Measurements from ENCODE around the gene VGF. TPM values are rescaled to one million over a fixed set of nuclear protein-coding genes. Genes with fewer than 3 reads are reported as not detected.

VGF gene
- total RNA-seq, 4 donors from 2014 or later, result not detected

DNA sequence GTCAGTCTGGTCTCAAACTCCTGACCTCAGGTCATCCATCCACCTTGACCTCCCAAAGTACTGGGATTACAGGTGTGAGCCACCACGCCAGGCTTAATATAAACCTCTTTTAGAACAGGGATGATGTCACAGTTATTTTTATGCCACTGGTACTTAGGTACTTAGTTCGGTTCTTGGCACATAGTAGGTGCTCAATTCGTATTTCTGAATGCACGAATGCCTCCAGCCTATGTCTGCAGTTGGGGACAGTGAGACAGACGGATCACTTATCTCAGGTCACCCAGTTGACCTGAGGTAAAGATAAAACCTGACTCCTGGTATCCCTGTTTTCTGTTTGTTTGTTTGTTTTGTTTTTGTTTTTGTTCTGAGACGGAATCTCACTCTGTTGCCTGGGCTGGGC lies 20.8 kb upstream of the VGF start:
- Histone ChIP-seq H3K4me3 (no peak overlapping the region), H3K27ac (no peak overlapping the region), H3K4me1 (no peaks in the 10 kb centered on the region), H3K9me3 (no peaks in the 10 kb centered on the region), H3K36me3 (no peaks in the 10 kb centered on the region), H3K27me3 (peaks cover 5 to 19% (median 10%) of the 10 kb centered on the region in 3 donors)
- DNase-seq (no peak), ATAC-seq (no peak)
- TF ChIP-seq, protein P1, sequence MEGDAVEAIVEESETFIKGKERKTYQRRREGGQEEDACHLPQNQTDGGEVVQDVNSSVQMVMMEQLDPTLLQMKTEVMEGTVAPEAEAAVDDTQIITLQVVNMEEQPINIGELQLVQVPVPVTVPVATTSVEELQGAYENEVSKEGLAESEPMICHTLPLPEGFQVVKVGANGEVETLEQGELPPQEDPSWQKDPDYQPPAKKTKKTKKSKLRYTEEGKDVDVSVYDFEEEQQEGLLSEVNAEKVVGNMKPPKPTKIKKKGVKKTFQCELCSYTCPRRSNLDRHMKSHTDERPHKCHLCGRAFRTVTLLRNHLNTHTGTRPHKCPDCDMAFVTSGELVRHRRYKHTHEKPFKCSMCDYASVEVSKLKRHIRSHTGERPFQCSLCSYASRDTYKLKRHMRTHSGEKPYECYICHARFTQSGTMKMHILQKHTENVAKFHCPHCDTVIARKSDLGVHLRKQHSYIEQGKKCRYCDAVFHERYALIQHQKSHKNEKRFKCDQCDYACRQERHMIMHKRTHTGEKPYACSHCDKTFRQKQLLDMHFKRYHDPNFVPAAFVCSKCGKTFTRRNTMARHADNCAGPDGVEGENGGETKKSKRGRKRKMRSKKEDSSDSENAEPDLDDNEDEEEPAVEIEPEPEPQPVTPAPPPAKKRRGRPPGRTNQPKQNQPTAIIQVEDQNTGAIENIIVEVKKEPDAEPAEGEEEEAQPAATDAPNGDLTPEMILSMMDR (IDR thresholded peaks at IDR 0.05 in 4 of 5, conservative IDR thresholded peaks at IDR 0.05 in 1 of 5), result no peak
- no peak for TF ChIP-seq POLR2A (IDR thresholded peaks at IDR 0.05)
- in situ Hi-C loops (cut with MboI; ENCODE audit: low sequenced_read_pairs in 4 of 4) (no loop called here), intact Hi-C loops (cut with DNase I; ENCODE audit: low total_unique reads) (no loop called here)

DNA sequence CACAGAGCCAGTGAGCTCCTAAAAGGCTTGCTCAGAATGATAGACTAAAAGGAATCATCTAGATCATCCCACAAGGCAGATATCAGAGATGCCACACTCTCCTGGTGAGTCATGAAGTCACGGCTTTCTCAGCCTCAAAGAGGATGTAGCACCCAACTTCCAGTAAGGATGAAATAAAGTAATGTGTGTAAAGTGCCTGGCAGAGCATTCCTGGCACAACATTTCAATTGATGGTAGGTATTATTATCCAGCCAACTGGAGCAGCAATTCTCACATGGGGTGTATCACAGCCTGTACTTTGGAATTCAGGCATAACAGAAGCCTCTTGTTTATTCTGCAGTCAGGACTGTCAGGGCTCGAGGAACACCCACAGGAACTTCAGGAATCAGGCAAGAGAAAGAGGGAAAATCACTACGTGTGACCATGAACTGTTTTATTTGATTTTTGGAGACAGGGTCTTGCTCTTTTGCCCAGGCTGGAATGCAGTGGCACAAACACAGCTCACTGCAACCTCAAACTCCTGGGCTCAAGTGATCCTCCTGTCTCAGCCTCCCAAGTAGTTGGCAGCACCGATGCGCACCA lies 20.0 kb upstream of the VGF start:
- DNase-seq (no peak), ATAC-seq (no peak)
- H3K4me3 ChIP-seq, result no peak overlapping the region
- H3K36me3 ChIP-seq, result no peaks in the 10 kb centered on the region
- no peak for TF ChIP-seq POLR2A (IDR thresholded peaks at IDR 0.05)
- no peaks in the 10 kb centered on the region for H3K9me3 ChIP-seq
- H3K27me3 ChIP-seq, result peaks cover 14 to 28% (median 18%) of the 10 kb centered on the region in 3 donors
- intact Hi-C loops (cut with DNase I; ENCODE audit: low total_unique reads), result no loop called here
- no peak overlapping the region for H3K27ac ChIP-seq
- in situ Hi-C loops (cut with MboI; ENCODE audit: low sequenced_read_pairs in 4 of 4), result no loop called here
- H3K4me1 ChIP-seq, result no peaks in the 10 kb centered on the region

DNA sequence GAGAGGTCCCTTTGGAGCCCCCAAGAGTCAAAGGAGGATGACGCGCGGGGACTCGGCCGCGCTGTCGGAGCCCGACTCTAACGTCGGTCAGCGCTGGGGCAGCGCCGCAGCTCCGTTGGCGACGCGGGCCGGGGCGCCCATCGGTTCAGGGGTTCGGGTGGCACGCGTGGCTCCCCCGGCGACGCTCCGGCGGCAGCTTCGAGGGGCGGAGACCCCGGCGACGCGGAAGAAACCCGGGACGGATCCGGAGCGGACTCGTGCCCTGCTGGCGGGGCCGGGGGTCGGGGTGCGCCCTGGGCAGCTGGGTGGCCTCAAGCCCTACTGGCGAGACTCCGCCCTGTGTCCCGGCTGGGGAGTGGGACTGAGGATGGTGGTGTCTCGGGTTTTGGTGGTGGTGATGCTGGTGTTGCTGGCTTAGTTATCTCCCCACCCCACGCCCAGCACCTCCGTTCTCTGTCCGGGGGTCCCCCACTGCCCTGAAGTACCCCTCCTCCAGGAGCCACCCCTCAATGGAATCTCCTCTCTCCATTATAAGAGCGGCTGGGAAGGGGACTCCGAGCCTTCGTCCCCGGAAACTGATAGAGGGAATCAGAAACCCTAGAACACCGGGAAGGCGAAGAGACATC lies 14.9 kb upstream of the VGF start, which contains the start of gene NAT16:
TSS of gene NAT16 (minus strand) at position 164 of the 626 bp plus-strand sequence. CDS start 5,486 bp downstream, outside the sequence.
- no peak for DNase-seq
- Histone ChIP-seq H3K27me3 (peaks cover 55 to 75% (median 67%) of the 10 kb centered on the region in 3 donors), H3K4me3 (no peak within 1 kb of the TSS), H3K4me1 (peaks cover 0 to 3% of the 10 kb centered on the region in 2 donors), H3K36me3 (no peaks in the 10 kb centered on the region), H3K27ac (no peak within 1 kb of the TSS), H3K9me3 (no peaks in the 10 kb centered on the region)
- no peak for TF ChIP-seq POLR2A (IDR thresholded peaks at IDR 0.05)
- TF ChIP-seq, protein P1 (IDR thresholded peaks at IDR 0.05 in 4 of 5, conservative IDR thresholded peaks at IDR 0.05 in 1 of 5), result no peak
- in situ Hi-C loops (cut with MboI; ENCODE audit: low sequenced_read_pairs in 4 of 4), result no loop called here
- intact Hi-C loops (cut with DNase I; ENCODE audit: low total_unique reads), result no loop called here
- no peak for ATAC-seq

DNA sequence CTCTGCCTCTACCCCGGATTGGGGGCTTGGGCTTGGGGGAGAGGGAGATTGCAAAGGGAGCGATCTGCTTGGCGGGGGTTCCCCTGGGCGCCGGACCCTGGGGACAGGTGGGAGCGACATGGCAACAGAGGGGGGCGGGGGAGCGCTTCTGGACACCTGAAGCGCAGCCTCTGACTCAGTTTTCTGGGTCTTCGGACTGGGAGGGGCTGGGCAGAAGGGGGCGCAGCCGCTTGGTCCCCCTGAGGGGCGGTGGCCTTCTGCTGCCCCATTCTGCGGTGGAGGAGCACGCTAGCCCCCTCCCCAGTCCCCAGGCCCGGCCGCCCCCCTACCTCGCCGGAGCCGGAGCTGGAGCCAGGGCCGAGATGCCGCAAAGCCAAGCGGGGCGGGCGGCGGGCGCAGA lies 14.3 kb upstream of the VGF start:
- H3K27ac ChIP-seq, result no peak overlapping the region
- intact Hi-C loops (cut with DNase I; ENCODE audit: low total_unique reads), result no loop called here
- ATAC-seq (no peak), DNase-seq (no peak)
- peaks cover 59 to 75% (median 72%) of the 10 kb centered on the region in 3 donors for H3K27me3 ChIP-seq
- no peaks in the 10 kb centered on the region for H3K9me3 ChIP-seq
- H3K4me3 ChIP-seq, result no peak overlapping the region
- in situ Hi-C loops (cut with MboI; ENCODE audit: low sequenced_read_pairs in 4 of 4), result no loop called here
- H3K36me3 ChIP-seq, result no peaks in the 10 kb centered on the region
- H3K4me1 ChIP-seq, result peaks cover 0 to 3% of the 10 kb centered on the region in 2 donors
- no peak for TF ChIP-seq POLR2A (IDR thresholded peaks at IDR 0.05)
- TF ChIP-seq, protein P1 (IDR thresholded peaks at IDR 0.05 in 4 of 5, conservative IDR thresholded peaks at IDR 0.05 in 1 of 5), result no peak

DNA sequence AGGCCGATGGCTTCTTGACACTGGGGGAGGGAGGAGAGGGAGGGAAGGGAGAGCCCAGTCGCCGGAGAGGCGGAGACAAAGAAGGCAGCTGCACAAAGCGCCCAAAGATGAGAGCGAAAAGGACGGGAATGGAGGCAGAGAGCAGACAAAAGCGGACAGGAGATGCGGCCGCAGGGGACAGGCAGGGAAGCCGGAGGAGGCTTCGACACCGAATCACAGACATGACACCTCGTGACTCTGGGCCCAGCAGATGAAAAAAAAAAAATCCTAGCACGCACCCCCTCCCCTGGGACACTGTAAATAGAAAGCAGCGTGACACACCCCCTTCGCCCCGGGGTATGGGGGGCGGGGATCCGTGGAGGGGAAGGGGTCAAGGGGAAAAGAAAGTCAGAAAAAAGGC lies 13.7 kb upstream of the VGF start:
- Histone ChIP-seq H3K4me1 (peaks cover 0 to 4% of the 10 kb centered on the region in 2 donors), H3K4me3 (no peak overlapping the region), H3K27ac (no peak overlapping the region), H3K9me3 (no peaks in the 10 kb centered on the region), H3K36me3 (no peaks in the 10 kb centered on the region), H3K27me3 (peaks cover 64 to 78% (median 73%) of the 10 kb centered on the region in 3 donors)
- in situ Hi-C loops (cut with MboI; ENCODE audit: low sequenced_read_pairs in 4 of 4) (no loop called here), intact Hi-C loops (cut with DNase I; ENCODE audit: low total_unique reads) (no loop called here)
- no peak for TF ChIP-seq POLR2A (IDR thresholded peaks at IDR 0.05)
- TF ChIP-seq, protein P1 (IDR thresholded peaks at IDR 0.05 in 4 of 5, conservative IDR thresholded peaks at IDR 0.05 in 1 of 5), result no peak
- ATAC-seq (no peak), DNase-seq (no peak)

Data from gastrocnemius medialis (tissue), 4 donors.